Thyroid gland (tissue), 4 donors: ENCODE results near the gene TRAF7. TPM values are rescaled to one million over a fixed set of nuclear protein-coding genes. Genes with fewer than 3 reads are reported as not detected.

Source experiments
- DNase-seq, 2 donors: peaks; one replicate each; pipeline ENCODE4 v3.0.0-alpha.2; 2019
- H3K27ac ChIP-seq, 3 donors: fragments of 200-600 bp; sonication (generic); 1 replicate in 2 of 3; 2 replicates in 1 of 3; pipeline ENCODE4 v1.5.1; 2016 to 2019; ENCODE audit warnings: mild to moderate bottlenecking in 1 of 3, moderate library complexity in 1 of 3
- H3K27me3 ChIP-seq: fragments of 200-600 bp; sonication (generic); one replicate; pipeline ENCODE4 v1.5.1; 2019
- H3K36me3 ChIP-seq, 2 donors: fragments of 200-600 bp; sonication (generic); one replicate each; pipeline ENCODE4 v1.5.1; 2016 to 2019
- H3K4me1 ChIP-seq, 2 donors: fragments of 200-600 bp; sonication (generic); one replicate each; pipeline ENCODE4 v1.5.1; 2017 to 2019
- H3K4me3 ChIP-seq, 3 donors: fragments of 200-600 bp; sonication (generic); replicated peaks in 1 of 3; 1 replicate in 2 of 3; 2 replicates in 1 of 3; pipeline ENCODE4 v1.5.1; 2016; ENCODE audit warnings: mild to moderate bottlenecking in 1 of 3
- H3K9me3 ChIP-seq: fragments of 200-600 bp; sonication (generic); one replicate; pipeline ENCODE4 v1.5.1; 2017
- CTCF ChIP-seq, 6 experiments: fragments of 200-600 bp in 3 of 6; fragments of 450-650 bp in 3 of 6; sonication (generic) in 3 of 6; IDR thresholded peaks; one replicate each; pipeline ENCODE4 v1.5.1; 2016 to 2019; ENCODE audit warnings: antibody characterized with exemption in 6 of 6, mild to moderate bottlenecking in 2 of 6, inconsistent platforms in 1 of 6, moderate library complexity in 1 of 6
- POLR2A ChIP-seq, 2 donors: fragments of 450-650 bp; IDR thresholded peaks; one replicate each; pipeline ENCODE4 v1.6.1; 2017; ENCODE audit warnings: antibody characterized with exemption in 2 of 2, mild to moderate bottlenecking in 2 of 2, moderate library complexity in 1 of 2
- WGBS, 2 donors: methylation state at CpG; one replicate each; pipeline ENCODE4 v1.1.5; 2017; 5-methylcytosine and 5-hydroxymethylcytosine counted together
- intact Hi-C: fragments of 100-400 bp; cut with DNase I; formaldehyde crosslinking; loops from one replicate; pipeline ENCODE4 v1.15.1; 2023
- total RNA-seq, 4 donors: library from RNA; depleted of rRNA; stranded (reverse); fragments of >200 nt; gene quantifications; one replicate each; pipeline ENCODE4 v1.2.3, GENCODE V29; 2016

The TRAF7 gene
- total RNA-seq, 4 donors from 2014 or later = 27.7 to 51.9 (median 41.5) TPM

- H3K4me3 ChIP-seq = peak overlapping the region in 1 of 3 donors; percentile 43
- TF ChIP-seq POLR2A (IDR thresholded peaks at IDR 0.05) (no peak), CTCF (IDR thresholded peaks at IDR 0.05) (peak in 1 of 6 experiments; percentile 22)
- no peaks in the 10 kb centered on the region for H3K9me3 ChIP-seq
- no peaks in the 10 kb centered on the region for H3K36me3 ChIP-seq
- WGBS, 2 donors = 12 to 16% methylated on average over 14 to 17 of the region's 62 CpGs
- DNase-seq = peak; percentile 30 to 47
- intact Hi-C loops = no loop called here
- H3K27me3 ChIP-seq = no peaks in the 10 kb centered on the region
- H3K27ac ChIP-seq = no peak overlapping the region
- H3K4me1 ChIP-seq = peaks cover 37 to 52% of the 10 kb centered on the region in 2 donors
Measured at GRCh38 chr16:2148714-2149629, 6.6 kb upstream of the TRAF7 start.

GRCh38 chr16:2149630-2150417 lies 5.8 kb upstream of the TRAF7 start:
- no peaks in the 10 kb centered on the region for H3K36me3 ChIP-seq
- H3K4me1 ChIP-seq = peaks cover 45 to 58% of the 10 kb centered on the region in 2 donors
- no peaks in the 10 kb centered on the region for H3K9me3 ChIP-seq
- WGBS, 2 donors = 81 to 84% methylated on average over 12 to 16 of the region's 24 CpGs
- no peak for TF ChIP-seq POLR2A (IDR thresholded peaks at IDR 0.05)
- TF ChIP-seq CTCF (IDR thresholded peaks at IDR 0.05) = no peak
- H3K27me3 ChIP-seq = no peaks in the 10 kb centered on the region
- no peak overlapping the region for H3K27ac ChIP-seq
- H3K4me3 ChIP-seq = no peak overlapping the region
- intact Hi-C loops = loop anchor here (5.0 kb wide), 1 partner anchor 128 kb away; no protein-coding TSS in a partner anchor
- no peak for DNase-seq

GRCh38 chr16:2150418-2151187 lies 5.0 kb upstream of the TRAF7 start:
- Histone ChIP-seq H3K27ac (no peak overlapping the region), H3K27me3 (no peaks in the 10 kb centered on the region), H3K36me3 (no peaks in the 10 kb centered on the region), H3K4me3 (no peak overlapping the region), H3K4me1 (peaks cover 47 to 58% of the 10 kb centered on the region in 2 donors), H3K9me3 (no peaks in the 10 kb centered on the region)
- WGBS, 2 donors = 64 to 68% methylated on average over 8 to 15 of the region's 18 CpGs
- no peak for DNase-seq
- intact Hi-C loops = loop anchor here (5.0 kb wide), 1 partner anchor 128 kb away; no protein-coding TSS in a partner anchor
- TF ChIP-seq POLR2A (IDR thresholded peaks at IDR 0.05) = no peak
- no peak for TF ChIP-seq CTCF (IDR thresholded peaks at IDR 0.05)

GRCh38 chr16:2151188-2152091 lies 4.1 kb upstream of the TRAF7 start:
- Histone ChIP-seq H3K27me3 (no peaks in the 10 kb centered on the region), H3K9me3 (no peaks in the 10 kb centered on the region), H3K36me3 (no peaks in the 10 kb centered on the region), H3K4me1 (peaks cover 49 to 61% of the 10 kb centered on the region in 2 donors), H3K27ac (no peak overlapping the region), H3K4me3 (no peak overlapping the region)
- TF ChIP-seq CTCF (IDR thresholded peaks at IDR 0.05) (no peak), POLR2A (IDR thresholded peaks at IDR 0.05) (no peak)
- DNase-seq = no peak
- whole genome bisulfite sequencing, 2 donors = 83 to 84% methylated on average over 11 to 12 of the region's 13 CpGs
- intact Hi-C loops = loop anchor here (5.0 kb wide), 1 partner anchor 129 kb away; no protein-coding TSS in a partner anchor
